ENCODE measurements around the gene OTOG.

DNA sequence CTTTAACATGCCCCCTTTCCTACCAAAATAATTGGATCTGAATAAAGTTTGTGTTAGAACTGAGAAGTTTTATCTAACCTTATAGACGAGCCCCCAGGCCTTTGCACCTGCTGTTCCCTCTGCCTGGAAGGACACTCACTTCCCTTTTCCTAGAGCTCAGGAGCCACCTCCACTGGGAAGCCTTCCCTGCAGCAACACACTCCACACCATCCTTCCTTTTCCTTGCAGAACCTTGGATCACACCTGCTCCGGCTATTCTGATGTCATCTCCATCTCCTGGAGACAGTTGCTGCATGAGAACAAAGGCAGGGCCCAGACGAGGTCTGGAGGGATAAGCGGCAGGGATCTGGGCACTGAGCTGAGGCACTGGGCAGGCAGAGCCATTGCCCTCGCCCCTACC lies 149.7 kb downstream of the OTOG start:
- no peak for TF ChIP-seq CTCF (conservative IDR thresholded peaks at IDR 0.05 in 1 of 2, IDR thresholded peaks at IDR 0.05 in 1 of 2; ENCODE audit: extremely low read depth in 1 of 2, insufficient read depth in 1 of 2, low read depth in 1 of 2, low read length in 2 of 2)
- TF ChIP-seq EZH2 (IDR thresholded peaks at IDR 0.05; ENCODE audit: borderline replicate concordance, low read length), result no peak
